Measurements from ENCODE around the gene ZSCAN30.

Gene ZSCAN30

DNA sequence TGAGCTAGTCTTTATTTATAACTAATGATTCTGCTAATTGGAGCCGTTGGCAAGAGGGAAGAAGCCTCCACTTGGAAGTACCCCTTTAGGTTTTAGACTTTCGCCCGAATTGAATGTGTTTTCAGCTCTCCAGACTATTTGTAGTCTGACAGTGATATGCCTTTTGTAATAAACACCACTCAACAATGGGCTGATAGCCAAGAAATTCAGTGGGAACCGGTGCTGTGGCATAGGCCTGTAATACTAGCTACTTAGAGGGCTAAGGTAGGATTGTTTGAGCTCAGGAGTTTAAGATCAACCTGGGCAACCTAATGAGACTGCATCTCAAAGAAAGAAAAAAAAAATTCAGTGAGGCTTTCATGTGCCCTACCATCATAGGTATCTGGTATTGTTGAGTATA is 13.6 kb upstream of the ZSCAN30 start:
- H3K9me3 Mint-ChIP-seq, result peaks cover 89% of the 10 kb centered on the region

DNA sequence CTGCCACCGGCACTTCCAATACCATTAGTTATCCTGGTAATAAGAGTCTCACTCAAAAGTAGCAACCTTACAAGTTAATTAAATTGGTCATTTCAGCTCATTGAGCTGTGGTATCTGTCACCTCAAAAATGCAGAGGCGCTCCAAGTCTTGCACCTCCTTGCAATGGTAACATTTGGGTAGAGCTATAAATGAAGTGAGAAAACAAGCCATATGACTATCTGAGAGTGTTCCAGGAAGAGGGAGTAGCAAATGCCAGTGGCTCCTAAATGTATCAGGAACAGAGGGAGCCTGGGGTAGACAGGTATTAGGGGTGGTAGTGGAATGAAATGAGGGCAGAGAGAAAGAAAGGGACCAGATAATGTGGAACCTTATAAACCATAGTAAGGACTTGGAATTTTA is 6.0 kb upstream of the ZSCAN30 start:
- Mint-ChIP-seq H3K27me3 (no peaks in the 10 kb centered on the region), H3K36me3 (ENCODE audit: low read depth) (peaks cover 88% of the 10 kb centered on the region), H3K4me3 (no peak overlapping the region), H3K9me3 (peaks cover 44% of the 10 kb centered on the region), H3K4me1 (ENCODE audit: low read depth) (peaks cover 28% of the 10 kb centered on the region), H3K27ac (no peak overlapping the region)
- intact Hi-C loops (cut with micrococcal nuclease), result no loop called here

More for the DNA sequence above, 13.6 kb upstream of the ZSCAN30 start:
- Mint-ChIP-seq H3K36me3 (ENCODE audit: low read depth) (peaks cover 91% of the 10 kb centered on the region), H3K27ac (no peak overlapping the region), H3K27me3 (no peaks in the 10 kb centered on the region), H3K4me1 (ENCODE audit: low read depth) (no peaks in the 10 kb centered on the region), H3K4me3 (no peak overlapping the region)
- intact Hi-C loops (cut with micrococcal nuclease), result no loop called here

DNA sequence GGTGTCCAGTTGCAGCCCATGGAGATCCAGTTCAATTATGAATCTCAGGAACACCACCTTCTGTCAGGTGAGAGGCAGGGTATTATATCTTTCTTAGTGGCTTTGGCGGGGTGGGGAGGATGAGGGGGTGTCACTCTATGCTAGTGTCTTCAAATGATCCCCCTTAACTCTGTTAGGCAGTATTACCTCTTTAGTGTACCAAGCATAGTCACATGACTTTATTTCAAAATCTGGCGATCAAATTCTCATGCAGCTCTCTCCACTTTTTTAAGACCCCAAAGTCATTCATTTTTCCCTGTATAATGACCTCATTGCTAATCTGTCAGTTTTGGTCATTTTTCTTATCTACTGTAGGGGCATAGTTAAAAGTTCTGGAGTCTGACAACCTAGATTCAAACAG is 1.1 kb upstream of the ZSCAN30 start:
- no peaks in the 10 kb centered on the region for H3K27me3 Mint-ChIP-seq
- H3K36me3 Mint-ChIP-seq (ENCODE audit: low read depth), result peaks cover 60% of the 10 kb centered on the region
- peak overlapping the region; percentile 96 for H3K4me3 Mint-ChIP-seq
- peaks cover 5% of the 10 kb centered on the region for H3K9me3 Mint-ChIP-seq
- H3K4me1 Mint-ChIP-seq (ENCODE audit: low read depth), result peaks cover 29% of the 10 kb centered on the region
- H3K27ac Mint-ChIP-seq, result peak overlapping the region; percentile 90
- intact Hi-C loops (cut with micrococcal nuclease), result no loop called here

DNA sequence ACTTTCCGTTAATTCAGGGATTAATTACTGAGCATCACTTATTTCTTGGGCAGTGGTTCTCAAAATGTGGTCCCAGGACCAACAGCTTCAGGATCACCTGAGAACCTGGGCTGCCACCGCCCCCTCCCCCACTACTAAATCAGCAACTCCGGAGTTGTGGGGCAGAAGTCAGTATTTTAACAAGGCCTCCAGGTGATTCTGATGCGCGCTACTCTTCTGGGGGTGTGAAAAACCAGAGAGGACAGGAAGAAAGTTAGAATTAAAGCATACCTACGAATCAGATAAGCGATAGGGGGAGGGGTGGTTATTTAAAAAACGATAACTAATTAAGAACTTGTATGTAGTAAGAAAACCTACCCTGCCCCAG is 319 bp downstream of the ZSCAN30 start:
- intact Hi-C loops (cut with micrococcal nuclease), result loop anchor here (1.0 kb wide), 3 partner anchors 49 to 87 kb away; partner anchors contain the start of gene ZNF24
- Mint-ChIP-seq H3K27me3 (no peaks in the 10 kb centered on the region), H3K9me3 (peaks cover 10% of the 10 kb centered on the region), H3K36me3 (ENCODE audit: low read depth) (peaks cover 54% of the 10 kb centered on the region), H3K4me3 (peak overlapping the region; percentile 96), H3K27ac (peak overlapping the region; percentile 90), H3K4me1 (ENCODE audit: low read depth) (peaks cover 26% of the 10 kb centered on the region)

DNA sequence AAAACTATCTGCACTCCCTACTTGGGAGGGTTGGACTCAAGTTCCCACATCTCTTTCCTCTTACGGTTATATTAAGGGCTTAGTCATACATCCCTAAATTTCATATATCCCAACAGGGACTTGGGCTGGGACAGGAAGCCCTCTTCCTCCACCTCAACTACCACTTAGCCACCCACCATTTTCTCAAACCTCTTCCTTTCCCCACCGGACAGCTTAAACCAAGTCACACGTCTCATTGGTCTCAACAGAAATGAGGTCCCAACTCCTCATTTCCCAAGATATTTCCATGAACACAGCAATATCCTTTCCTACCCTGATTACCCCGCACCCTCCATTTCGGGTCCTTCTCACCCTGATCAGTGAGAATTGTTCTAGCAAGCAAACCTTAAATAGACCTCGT is 736 bp downstream of the ZSCAN30 start:
- peaks cover 11% of the 10 kb centered on the region for H3K9me3 Mint-ChIP-seq
- H3K27ac Mint-ChIP-seq, result peak overlapping the region; percentile 90
- H3K36me3 Mint-ChIP-seq (ENCODE audit: low read depth), result peaks cover 54% of the 10 kb centered on the region
- peaks cover 26% of the 10 kb centered on the region for H3K4me1 Mint-ChIP-seq (ENCODE audit: low read depth)
- H3K27me3 Mint-ChIP-seq, result no peaks in the 10 kb centered on the region
- peak overlapping the region; percentile 96 for H3K4me3 Mint-ChIP-seq
- intact Hi-C loops (cut with micrococcal nuclease), result no loop called here

DNA sequence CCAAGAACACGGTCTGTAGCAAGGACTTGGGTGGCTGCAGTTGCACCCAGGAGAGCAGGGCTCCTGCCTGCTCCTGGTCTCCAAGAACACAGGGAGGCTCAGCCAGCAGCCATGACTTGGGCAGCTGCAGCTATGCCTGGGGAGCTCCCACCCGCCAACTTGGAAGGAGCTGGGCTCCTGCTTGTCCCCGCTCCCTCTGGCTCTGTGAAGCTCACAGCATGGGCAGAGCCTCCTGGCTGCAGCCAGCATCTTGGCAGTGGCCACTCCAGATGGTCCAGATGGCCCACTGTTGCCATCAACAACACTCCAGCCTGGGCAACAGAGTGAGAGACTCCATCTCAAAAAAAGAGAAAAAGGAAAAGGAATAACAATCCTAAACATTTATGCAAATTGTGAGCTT is 5.2 kb downstream of the ZSCAN30 start:
- no peak overlapping the region for H3K4me3 Mint-ChIP-seq
- peaks cover 6% of the 10 kb centered on the region for H3K4me1 Mint-ChIP-seq (ENCODE audit: low read depth)
- no peak overlapping the region for H3K27ac Mint-ChIP-seq
- H3K36me3 Mint-ChIP-seq (ENCODE audit: low read depth), result peaks cover 31% of the 10 kb centered on the region
- no peaks in the 10 kb centered on the region for H3K27me3 Mint-ChIP-seq
- H3K9me3 Mint-ChIP-seq, result peaks cover 36% of the 10 kb centered on the region
- intact Hi-C loops (cut with micrococcal nuclease), result no loop called here

DNA sequence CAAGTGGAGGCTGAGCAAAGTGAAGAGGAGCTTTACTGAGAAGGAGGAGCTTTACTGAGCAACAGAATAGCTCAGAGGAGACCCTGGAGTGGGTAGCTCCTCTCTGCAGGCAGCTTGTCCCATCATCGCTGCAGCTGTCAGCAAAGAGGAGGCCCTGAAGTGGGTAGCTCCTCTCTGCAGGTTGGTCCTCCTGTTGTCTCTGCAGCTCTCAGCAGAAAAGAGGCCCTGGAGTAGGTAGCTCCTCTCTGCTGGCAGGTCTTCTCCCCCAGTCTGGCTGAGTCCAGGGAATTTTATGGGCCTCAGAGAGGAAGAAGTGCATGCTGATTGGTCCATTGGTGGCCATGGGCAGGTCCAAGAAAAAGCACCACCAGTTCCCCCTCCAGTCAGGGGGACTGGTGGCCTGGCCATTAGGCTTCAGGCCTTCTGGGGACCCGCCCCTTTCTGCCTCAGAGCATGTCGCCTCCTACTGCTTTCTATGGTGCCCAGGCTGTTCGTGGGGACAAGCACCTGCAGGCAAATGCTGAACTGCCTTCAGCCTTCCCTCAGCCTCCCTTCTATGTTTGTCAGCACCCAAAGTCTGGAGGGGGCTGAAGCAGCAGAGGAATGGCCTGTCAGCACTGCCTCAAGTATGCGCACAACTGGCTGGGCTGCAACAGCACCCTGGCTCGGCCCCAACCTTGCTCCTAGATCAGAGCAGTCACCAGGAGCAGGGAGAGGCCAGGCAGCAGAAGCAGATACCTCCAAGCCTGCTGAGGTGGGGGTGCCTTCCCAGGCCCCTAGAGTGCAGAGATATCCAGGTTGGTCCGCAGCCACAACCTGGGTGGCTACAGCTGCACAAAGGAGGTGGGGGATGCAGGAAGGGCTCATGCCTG is 5.9 kb downstream of the ZSCAN30 start:
- intact Hi-C loops (cut with micrococcal nuclease), result no loop called here
- Mint-ChIP-seq H3K4me1 (ENCODE audit: low read depth) (peaks cover 2% of the 10 kb centered on the region), H3K27ac (no peak overlapping the region), H3K4me3 (no peak overlapping the region), H3K36me3 (ENCODE audit: low read depth) (peaks cover 27% of the 10 kb centered on the region), H3K9me3 (peaks cover 41% of the 10 kb centered on the region), H3K27me3 (no peaks in the 10 kb centered on the region)

DNA sequence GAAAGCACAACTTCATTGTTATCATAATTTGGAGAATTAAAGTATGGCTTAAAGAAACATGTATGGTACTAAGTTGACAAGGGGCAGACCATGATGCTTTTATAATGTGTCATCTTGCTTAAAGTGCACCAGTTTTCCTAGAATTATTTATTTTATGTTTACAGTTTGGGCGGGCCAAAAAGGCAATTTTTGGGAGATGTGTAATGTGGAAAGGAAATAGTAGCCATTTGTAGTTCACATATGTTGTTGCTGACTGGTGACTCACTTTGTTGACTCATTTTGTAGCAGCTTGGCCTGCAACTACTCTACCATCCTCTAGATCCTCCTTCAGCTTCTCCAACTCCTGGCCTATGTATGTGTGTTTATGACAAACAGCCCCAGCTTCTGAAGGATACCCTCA is 7.7 kb downstream of the ZSCAN30 start:
- no peaks in the 10 kb centered on the region for H3K4me1 Mint-ChIP-seq (ENCODE audit: low read depth)
- H3K27me3 Mint-ChIP-seq, result no peaks in the 10 kb centered on the region
- H3K9me3 Mint-ChIP-seq, result peaks cover 51% of the 10 kb centered on the region
- no peak overlapping the region for H3K4me3 Mint-ChIP-seq
- no peak overlapping the region for H3K27ac Mint-ChIP-seq
- peaks cover 27% of the 10 kb centered on the region for H3K36me3 Mint-ChIP-seq (ENCODE audit: low read depth)
- intact Hi-C loops (cut with micrococcal nuclease), result no loop called here

DNA sequence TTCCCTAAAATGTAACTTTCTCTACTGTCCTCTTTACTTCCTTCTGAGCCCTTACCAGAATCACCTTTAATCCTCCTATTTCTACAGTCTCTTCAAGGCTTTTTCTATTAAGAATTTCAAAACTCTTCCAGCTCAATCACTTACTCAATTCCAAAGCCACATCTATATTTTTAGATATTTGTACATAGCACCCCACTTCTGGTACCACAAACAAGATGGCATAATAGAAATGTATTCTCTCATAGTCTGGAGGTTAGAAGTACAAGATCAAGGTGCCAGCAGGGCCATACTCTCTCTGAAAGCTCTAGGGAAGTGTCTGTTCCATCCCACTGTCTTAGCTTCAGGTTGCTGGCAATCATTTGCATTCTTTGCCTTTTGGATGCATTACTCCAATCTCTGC is 11.1 kb downstream of the ZSCAN30 start:
- Mint-ChIP-seq H3K27ac (no peak overlapping the region), H3K9me3 (peaks cover 60% of the 10 kb centered on the region)

DNA sequence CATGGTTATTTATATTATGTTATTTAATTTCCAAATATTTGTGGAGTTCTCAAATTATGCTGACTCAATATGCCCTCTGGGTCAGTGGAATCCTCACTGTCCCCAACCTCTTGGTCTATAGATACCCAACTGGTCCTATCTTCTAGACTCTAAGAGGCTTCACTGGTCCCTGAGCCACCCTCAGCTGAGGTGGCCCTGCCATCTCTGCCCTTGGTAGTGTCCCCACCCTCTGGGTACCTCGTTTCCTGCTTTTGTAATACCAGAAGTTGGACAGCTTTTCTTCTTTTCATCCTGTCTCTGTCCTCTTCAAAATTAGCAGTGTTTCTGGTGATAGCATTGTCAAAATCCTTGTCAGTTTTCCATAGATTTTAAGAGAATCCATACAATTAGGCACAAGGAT is 11.9 kb downstream of the ZSCAN30 start:
- H3K4me1 Mint-ChIP-seq (ENCODE audit: low read depth), result no peaks in the 10 kb centered on the region
- no peak overlapping the region for H3K27ac Mint-ChIP-seq
- H3K27me3 Mint-ChIP-seq, result no peaks in the 10 kb centered on the region
- H3K4me3 Mint-ChIP-seq, result no peak overlapping the region
- peaks cover 2% of the 10 kb centered on the region for H3K36me3 Mint-ChIP-seq (ENCODE audit: low read depth)
- H3K9me3 Mint-ChIP-seq, result peaks cover 59% of the 10 kb centered on the region
- intact Hi-C loops (cut with micrococcal nuclease), result no loop called here

More for the DNA sequence above, 11.1 kb downstream of the ZSCAN30 start:
- H3K27me3 Mint-ChIP-seq, result no peaks in the 10 kb centered on the region
- no peak overlapping the region for H3K4me3 Mint-ChIP-seq
- intact Hi-C loops (cut with micrococcal nuclease), result no loop called here
- H3K36me3 Mint-ChIP-seq (ENCODE audit: low read depth), result peaks cover 11% of the 10 kb centered on the region
- H3K4me1 Mint-ChIP-seq (ENCODE audit: low read depth), result no peaks in the 10 kb centered on the region

DNA sequence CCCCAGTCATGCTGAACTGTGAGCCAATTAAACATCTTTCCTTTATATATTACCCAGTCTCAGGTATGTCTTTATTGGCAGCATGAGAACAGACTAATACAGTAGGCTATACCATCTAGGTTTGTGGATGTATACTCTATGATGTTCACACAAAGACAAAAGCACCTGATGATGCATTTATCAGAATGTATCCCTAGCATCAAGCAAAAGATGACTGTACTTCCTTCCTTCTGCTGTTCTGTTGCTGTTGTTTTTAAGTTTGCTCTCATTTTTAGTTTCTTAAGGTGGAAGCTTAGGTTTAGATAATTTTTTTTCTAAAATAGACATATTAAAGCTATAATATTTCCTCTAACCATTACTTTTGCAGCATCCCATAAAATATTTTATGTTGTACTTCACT is 12.4 kb downstream of the ZSCAN30 start:
- Mint-ChIP-seq H3K4me3 (no peak overlapping the region), H3K9me3 (peaks cover 59% of the 10 kb centered on the region), H3K27me3 (no peaks in the 10 kb centered on the region), H3K27ac (no peak overlapping the region), H3K36me3 (ENCODE audit: low read depth) (no peaks in the 10 kb centered on the region), H3K4me1 (ENCODE audit: low read depth) (no peaks in the 10 kb centered on the region)
- intact Hi-C loops (cut with micrococcal nuclease), result no loop called here

DNA sequence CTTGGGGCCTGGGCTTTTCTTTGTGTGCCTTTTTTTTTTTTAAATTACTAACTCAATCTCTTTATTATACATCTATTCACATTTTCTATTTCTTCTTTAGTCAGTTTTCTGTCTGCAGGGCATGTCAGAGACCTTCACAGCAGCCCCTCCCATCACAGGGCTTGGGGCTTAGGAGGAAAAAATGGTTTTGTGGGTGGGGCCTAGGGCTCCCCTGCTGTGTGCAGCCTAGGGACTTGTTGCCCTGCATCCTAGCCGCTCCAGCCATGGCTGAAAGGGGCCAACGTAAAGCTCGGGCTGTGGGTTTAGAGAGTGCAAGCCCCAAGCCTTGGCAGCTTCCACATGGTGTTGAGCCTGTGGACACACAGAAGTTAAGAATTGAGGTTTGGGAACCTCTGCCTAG is 13.8 kb downstream of the ZSCAN30 start:
- H3K4me1 Mint-ChIP-seq (ENCODE audit: low read depth), result no peaks in the 10 kb centered on the region
- H3K4me3 Mint-ChIP-seq, result no peak overlapping the region
- H3K9me3 Mint-ChIP-seq, result peaks cover 58% of the 10 kb centered on the region
- no peaks in the 10 kb centered on the region for H3K36me3 Mint-ChIP-seq (ENCODE audit: low read depth)
- H3K27me3 Mint-ChIP-seq, result no peaks in the 10 kb centered on the region
- intact Hi-C loops (cut with micrococcal nuclease), result no loop called here
- no peak overlapping the region for H3K27ac Mint-ChIP-seq

DNA sequence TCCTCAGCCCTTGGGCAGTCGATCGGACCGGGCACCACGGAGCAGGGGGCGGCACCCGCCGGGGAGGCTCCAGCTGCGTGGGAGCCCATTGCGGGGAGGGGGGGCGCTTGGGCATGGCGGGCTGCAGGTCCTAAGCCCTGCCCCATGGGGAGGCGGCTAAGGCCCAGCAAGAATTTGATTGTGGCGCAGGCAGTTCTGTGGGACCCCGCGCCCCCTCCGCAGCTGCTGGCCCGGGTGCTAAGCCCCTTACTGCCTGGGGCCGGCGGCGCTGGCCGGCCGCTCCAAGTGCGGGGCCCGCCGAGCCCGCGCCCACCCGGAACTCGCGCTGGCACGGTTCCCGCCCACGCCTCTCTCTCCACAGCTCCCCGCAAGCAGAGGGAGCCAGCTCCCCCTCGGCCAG is 18.4 kb downstream of the ZSCAN30 start:
- H3K4me1 Mint-ChIP-seq (ENCODE audit: low read depth), result peaks cover 19% of the 10 kb centered on the region
- intact Hi-C loops (cut with micrococcal nuclease), result no loop called here
- peaks cover 46% of the 10 kb centered on the region for H3K9me3 Mint-ChIP-seq
- H3K36me3 Mint-ChIP-seq (ENCODE audit: low read depth), result peaks cover 17% of the 10 kb centered on the region
- H3K4me3 Mint-ChIP-seq, result no peak overlapping the region
- H3K27ac Mint-ChIP-seq, result no peak overlapping the region
- peaks cover 2% of the 10 kb centered on the region for H3K27me3 Mint-ChIP-seq

DNA sequence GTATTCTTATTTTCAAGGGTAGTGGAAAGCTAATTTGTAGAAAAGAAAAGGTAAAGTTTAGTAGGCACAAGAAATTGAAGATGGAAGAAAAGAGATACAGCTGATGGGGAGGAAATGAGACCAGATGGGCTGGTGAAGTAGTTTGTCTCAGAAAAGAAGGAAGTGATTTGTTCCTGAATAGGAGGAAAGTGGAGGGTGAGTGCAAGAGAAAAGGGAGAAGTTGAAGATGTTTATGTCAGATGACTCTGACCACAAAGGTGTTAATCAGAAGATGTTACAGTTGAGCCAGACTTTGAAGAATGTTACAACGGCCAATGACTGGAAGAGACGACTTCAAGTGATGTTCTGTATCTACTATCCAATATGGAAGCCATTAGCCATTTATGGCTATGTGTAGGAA is 21.2 kb downstream of the ZSCAN30 start:
- peaks cover 24% of the 10 kb centered on the region for H3K4me1 Mint-ChIP-seq (ENCODE audit: low read depth)
- peaks cover 41% of the 10 kb centered on the region for H3K9me3 Mint-ChIP-seq
- H3K27ac Mint-ChIP-seq, result no peak overlapping the region
- H3K27me3 Mint-ChIP-seq, result peaks cover 4% of the 10 kb centered on the region
- intact Hi-C loops (cut with micrococcal nuclease), result no loop called here
- peaks cover 20% of the 10 kb centered on the region for H3K36me3 Mint-ChIP-seq (ENCODE audit: low read depth)
- H3K4me3 Mint-ChIP-seq, result no peak overlapping the region

DNA sequence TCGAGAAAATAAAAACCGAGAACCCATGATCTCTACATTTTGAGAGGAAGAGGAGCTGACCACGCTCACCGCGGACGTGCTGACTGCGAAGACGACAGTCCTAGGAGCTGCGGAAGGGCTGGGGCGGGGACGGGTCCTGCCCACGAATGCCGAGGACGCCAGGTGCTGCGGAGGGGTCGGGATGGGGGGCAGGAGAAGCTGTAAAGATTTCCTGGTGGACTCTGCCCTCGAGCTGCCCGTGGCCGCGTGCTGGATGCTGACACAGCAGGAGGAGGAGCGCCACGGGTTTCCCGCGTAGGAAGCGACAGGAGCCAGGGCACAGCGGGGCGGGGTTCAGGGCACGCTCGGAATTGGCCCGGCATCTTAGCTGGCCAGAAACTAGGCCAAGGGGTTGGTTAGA is 22.2 kb downstream of the ZSCAN30 start:
- H3K27ac Mint-ChIP-seq, result peak overlapping the region; percentile 89
- peaks cover 30% of the 10 kb centered on the region for H3K36me3 Mint-ChIP-seq (ENCODE audit: low read depth)
- peaks cover 24% of the 10 kb centered on the region for H3K4me1 Mint-ChIP-seq (ENCODE audit: low read depth)
- H3K9me3 Mint-ChIP-seq, result peaks cover 34% of the 10 kb centered on the region
- H3K4me3 Mint-ChIP-seq, result peak overlapping the region; percentile 14
- intact Hi-C loops (cut with micrococcal nuclease), result no loop called here
- peaks cover 4% of the 10 kb centered on the region for H3K27me3 Mint-ChIP-seq

Measured in dendritic cell treated with granulocyte-macrophage colony-stimulating factor and Interleukin-4, amounts not matched to agents 40 ng/mL and 50 ng/mL, for 4 days (primary cell).